Stimulated activated CD8-positive, alpha-beta memory T cell treated with anti-CD3 and anti-CD28 coated beads, Interleukin-4, amount 100 ng/mL, for 1 hour (primary cell): ENCODE measurements around the gene DOC2B.
"Not testable (repeated sequence)": the region's sequence is repeated elsewhere in the genome, so short reads cannot be mapped to it uniquely, and the experiment has no call there.

Experiments used
- DNase-seq, 2 donors: peaks; one replicate each; pipeline ENCODE4 v3.0.0-alpha.2; 2020; ENCODE audit warnings: low read depth in 2 of 2, low spot score in 1 of 2

DOC2B gene

GRCh38 chr17:181245-182049, at the start of gene DOC2B:
Gene DOC2B (minus strand): TSS chr17:181650. CDS start chr17:181479, 171 bp downstream.
- DNase-seq = no peak

- no peak for DNase-seq
Measured at GRCh38 chr17:230395-230770, 48.9 kb upstream of the DOC2B start.

GRCh38 chr17:229709-230394, 48.4 kb upstream of the DOC2B start:
- no peak for DNase-seq

- DNase-seq = no peak
Measured at GRCh38 chr17:228951-229708, 47.7 kb upstream of the DOC2B start.

GRCh38 chr17:227946-228615, 46.6 kb upstream of the DOC2B start:
- no peak for DNase-seq

- DNase-seq = no peak
Measured at GRCh38 chr17:227078-227945, 45.9 kb upstream of the DOC2B start.

- DNase-seq = no peak
Measured at GRCh38 chr17:226108-227077, 44.9 kb upstream of the DOC2B start.

- no peak for DNase-seq
Measured at GRCh38 chr17:225551-225950, 44.1 kb upstream of the DOC2B start.

- DNase-seq = not testable (repeated sequence)
Measured at GRCh38 chr17:224576-224975, 43.1 kb upstream of the DOC2B start.

- DNase-seq = no peak
Measured at GRCh38 chr17:223723-224471, 42.4 kb upstream of the DOC2B start.

GRCh38 chr17:222172-222571, 40.7 kb upstream of the DOC2B start:
- no peak for DNase-seq

GRCh38 chr17:219696-220095, 38.2 kb upstream of the DOC2B start:
- no peak for DNase-seq

- no peak for DNase-seq
Measured at GRCh38 chr17:218432-219110, 37.1 kb upstream of the DOC2B start.

- no peak for DNase-seq
Measured at GRCh38 chr17:216625-217024, 35.2 kb upstream of the DOC2B start.

- DNase-seq = not testable (repeated sequence)
Measured at GRCh38 chr17:215563-216478, 34.4 kb upstream of the DOC2B start.

- no peak for DNase-seq
Measured at GRCh38 chr17:214881-215331, 33.5 kb upstream of the DOC2B start.
